Tibial artery (tissue), 4 donors: ENCODE results near the gene LAG3.

Experiments used
- DNase-seq, 2 donors: peaks; one replicate each; pipeline ENCODE4 v3.0.0-alpha.2; 2019
- H3K27ac ChIP-seq, 2 donors: fragments of 200-600 bp; sonication (generic) in 1 of 2; 1 replicate in 1 of 2; 2 replicates in 1 of 2; pipeline ENCODE4 v1.5.1; 2018 to 2019; ENCODE audit warnings: mild to moderate bottlenecking in 1 of 2
- H3K27me3 ChIP-seq, 2 donors: fragments of 200-600 bp; sonication (generic) in 1 of 2; one replicate each; pipeline versions ENCODE4 v1.5.1 to v1.6.0; 2016 to 2019
- H3K36me3 ChIP-seq, 3 donors: fragments of 200-600 bp; sonication (generic) in 2 of 3; one replicate each; pipeline ENCODE4 v1.5.1; 2016 to 2019; ENCODE audit warnings: mild to moderate bottlenecking in 2 of 3
- H3K4me1 ChIP-seq, 4 donors: fragments of 200-600 bp; sonication (generic) in 2 of 4; 1 replicate in 3 of 4; 2 replicates in 1 of 4; pipeline ENCODE4 v1.5.1; 2016 to 2019
- H3K4me3 ChIP-seq, 2 donors: fragments of 200-600 bp; sonication (generic) in 1 of 2; 1 replicate in 1 of 2; 2 replicates in 1 of 2; pipeline ENCODE4 v1.5.1; 2018 to 2019; ENCODE audit warnings: mild to moderate bottlenecking in 2 of 2
- H3K9me3 ChIP-seq, 3 donors: fragments of 200-600 bp; sonication (generic) in 1 of 3; one replicate each; pipeline ENCODE4 v1.5.1; 2016 to 2019
- intact Hi-C: fragments of 100-400 bp; cut with DNase I; formaldehyde crosslinking; loops from one replicate; pipeline ENCODE4 v1.15.0; 2023; ENCODE audit warnings: low total_unique reads
- TF ChIP-seq, protein P1 (sequence below), 2 experiments: fragments of 200-600 bp in 1 of 2; fragments of 450-650 bp in 1 of 2; IDR thresholded peaks; one replicate each; pipeline ENCODE4 v1.5.1; 2017 to 2019; ENCODE audit warnings: antibody characterized with exemption in 2 of 2, mild to moderate bottlenecking in 1 of 2, moderate library complexity in 1 of 2

Gene LAG3

DNA sequence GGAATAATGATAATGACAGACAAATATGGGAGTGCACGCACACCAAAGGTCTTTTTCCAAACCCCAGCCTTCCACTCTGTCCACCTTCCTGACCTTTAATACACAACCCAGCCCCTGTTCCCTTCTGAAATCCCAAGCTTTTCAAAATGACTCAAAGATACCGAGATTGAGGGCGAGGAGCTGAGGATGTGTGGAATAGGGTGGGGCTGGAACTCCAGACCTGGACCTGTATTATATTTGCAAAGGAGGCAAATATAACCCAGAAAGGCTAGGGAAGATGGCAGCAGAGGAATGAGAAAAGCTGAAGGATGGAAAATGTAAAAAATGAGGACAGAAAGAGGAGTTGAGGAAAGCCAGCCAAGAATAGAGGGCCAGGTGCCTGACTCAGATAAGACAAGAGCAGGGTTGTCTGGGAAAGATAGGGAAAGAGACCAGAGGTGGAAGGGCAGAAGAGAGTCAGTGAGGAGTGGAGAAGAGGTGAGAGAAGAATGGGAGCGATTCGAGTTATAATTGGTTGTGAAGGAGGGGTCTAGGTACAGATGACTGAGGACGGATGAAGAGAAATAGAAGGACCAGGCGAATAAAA, 7.2 kb upstream of the LAG3 start:
- no peaks in the 10 kb centered on the region for H3K27me3 ChIP-seq
- peaks cover 0 to 50% (median 35%) of the 10 kb centered on the region in 4 donors for H3K4me1 ChIP-seq
- no peaks in the 10 kb centered on the region for H3K9me3 ChIP-seq
- H3K4me3 ChIP-seq: peak overlapping the region; percentile 85 to 93
- DNase-seq: no peak
- TF ChIP-seq, protein P1, sequence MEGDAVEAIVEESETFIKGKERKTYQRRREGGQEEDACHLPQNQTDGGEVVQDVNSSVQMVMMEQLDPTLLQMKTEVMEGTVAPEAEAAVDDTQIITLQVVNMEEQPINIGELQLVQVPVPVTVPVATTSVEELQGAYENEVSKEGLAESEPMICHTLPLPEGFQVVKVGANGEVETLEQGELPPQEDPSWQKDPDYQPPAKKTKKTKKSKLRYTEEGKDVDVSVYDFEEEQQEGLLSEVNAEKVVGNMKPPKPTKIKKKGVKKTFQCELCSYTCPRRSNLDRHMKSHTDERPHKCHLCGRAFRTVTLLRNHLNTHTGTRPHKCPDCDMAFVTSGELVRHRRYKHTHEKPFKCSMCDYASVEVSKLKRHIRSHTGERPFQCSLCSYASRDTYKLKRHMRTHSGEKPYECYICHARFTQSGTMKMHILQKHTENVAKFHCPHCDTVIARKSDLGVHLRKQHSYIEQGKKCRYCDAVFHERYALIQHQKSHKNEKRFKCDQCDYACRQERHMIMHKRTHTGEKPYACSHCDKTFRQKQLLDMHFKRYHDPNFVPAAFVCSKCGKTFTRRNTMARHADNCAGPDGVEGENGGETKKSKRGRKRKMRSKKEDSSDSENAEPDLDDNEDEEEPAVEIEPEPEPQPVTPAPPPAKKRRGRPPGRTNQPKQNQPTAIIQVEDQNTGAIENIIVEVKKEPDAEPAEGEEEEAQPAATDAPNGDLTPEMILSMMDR (IDR thresholded peaks at IDR 0.05): no peak
- intact Hi-C loops: no loop called here
- peaks cover 8 to 12% (median 10%) of the 10 kb centered on the region in 3 donors for H3K36me3 ChIP-seq
- peak overlapping the region; percentile 85 to 97 for H3K27ac ChIP-seq

DNA sequence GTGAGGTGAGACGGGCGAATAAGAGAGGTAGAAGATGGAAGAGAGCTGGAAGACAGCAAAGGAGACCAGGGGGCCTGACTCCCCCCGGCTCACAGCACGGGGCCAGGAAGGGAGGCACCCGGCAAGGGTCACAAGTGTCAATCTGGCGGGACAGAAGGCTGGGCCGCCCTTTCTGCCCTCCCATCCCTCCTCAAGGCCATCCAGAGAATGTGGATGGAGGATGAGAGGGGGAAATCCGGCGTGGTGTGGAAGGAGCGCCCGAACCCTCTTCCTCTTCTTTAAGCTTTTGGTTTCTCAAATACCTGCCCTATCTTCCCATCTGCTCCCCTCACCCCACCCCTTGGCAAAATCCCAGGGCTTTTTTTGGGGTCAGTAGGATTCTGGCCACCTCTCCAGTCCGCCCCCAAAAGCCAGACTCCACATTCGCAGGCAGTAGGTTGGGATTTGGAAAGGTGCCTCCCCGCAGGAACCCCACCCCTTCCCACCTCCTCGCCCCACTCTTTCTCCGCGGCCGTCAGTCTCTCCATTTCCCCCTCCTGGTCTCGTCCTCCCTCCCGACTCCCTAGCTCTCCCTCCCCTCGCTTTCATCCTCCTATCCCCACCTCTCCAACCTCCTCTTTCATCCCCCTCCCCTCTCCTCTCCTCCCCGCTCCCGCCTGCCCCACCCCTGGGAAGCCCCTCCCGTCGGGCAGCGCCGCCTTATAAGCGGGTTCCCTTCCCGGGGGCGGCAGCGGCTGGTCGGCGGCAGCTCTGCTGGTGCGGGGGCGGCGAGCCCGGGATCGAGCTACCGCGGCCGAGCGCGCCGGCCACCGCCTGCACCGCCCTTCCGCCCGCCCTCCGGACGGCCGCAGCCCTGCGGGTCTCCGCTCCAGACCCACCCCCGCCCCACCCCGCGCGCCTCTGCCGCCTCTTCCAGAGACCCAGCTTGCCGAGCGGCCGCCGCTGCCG, 6.4 kb upstream of the LAG3 start, which contains the start of gene PTMS:
TSS of gene PTMS (plus strand) at position 730 of the 948 bp plus-strand sequence. CDS start 343 bp downstream, outside the sequence.
- DNase-seq: peak; percentile 76 to 94
- Histone ChIP-seq H3K27me3 (no peaks in the 10 kb centered on the region), H3K4me1 (peaks cover 0 to 54% (median 36%) of the 10 kb centered on the region in 4 donors), H3K36me3 (peaks cover 16 to 19% (median 18%) of the 10 kb centered on the region in 3 donors), H3K4me3 (peak within 1 kb of the TSS; percentile 85 to 93), H3K27ac (peak within 1 kb of the TSS; percentile 85 to 97), H3K9me3 (no peaks in the 10 kb centered on the region)
- intact Hi-C loops: loop anchor here (2.0 kb wide), 1 partner anchor 13 kb away; the partner anchor contains the start of gene MLF2
- TF ChIP-seq, protein P1 (IDR thresholded peaks at IDR 0.05): no peak

DNA sequence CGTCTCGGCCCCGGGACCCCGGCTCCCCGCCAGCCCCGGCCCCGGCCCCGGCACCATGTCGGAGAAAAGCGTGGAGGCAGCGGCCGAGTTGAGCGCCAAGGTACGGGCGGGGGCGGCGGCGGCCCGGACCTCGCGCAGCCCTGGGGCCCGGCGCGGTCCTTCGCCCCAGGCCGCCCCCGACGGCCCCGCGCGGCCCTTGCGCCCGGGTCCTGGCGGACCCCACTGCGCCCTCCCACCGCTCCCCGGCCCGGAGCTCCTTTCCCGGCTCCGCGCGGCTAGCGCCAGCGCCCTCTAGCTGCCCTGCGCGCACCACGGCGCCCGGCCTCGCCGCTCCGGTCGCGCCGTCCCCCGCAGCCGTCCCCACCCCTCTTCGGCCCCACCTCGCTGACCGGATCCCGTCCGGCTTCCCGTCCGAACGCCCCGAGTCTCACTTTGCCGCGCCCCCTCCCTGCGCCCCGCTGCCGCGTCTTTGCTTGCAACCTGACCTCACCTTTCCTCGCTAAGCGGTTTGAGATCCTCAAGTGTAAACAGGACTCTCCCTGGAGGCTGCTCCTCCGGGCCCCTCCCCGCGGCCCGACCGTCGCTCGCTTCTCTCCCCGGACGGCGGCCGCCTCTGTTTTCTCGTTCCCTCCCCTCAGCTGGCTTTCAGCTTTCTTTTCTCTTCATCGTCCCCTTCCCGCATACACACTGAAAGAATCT, 5.5 kb upstream of the LAG3 start:
- intact Hi-C loops: loop anchor here (2.0 kb wide), 1 partner anchor 14 kb away; the partner anchor contains the start of gene MLF2
- H3K4me1 ChIP-seq: peaks cover 0 to 60% (median 41%) of the 10 kb centered on the region in 4 donors
- TF ChIP-seq, protein P1 (IDR thresholded peaks at IDR 0.05): peak; percentile 68 to 70

DNA sequence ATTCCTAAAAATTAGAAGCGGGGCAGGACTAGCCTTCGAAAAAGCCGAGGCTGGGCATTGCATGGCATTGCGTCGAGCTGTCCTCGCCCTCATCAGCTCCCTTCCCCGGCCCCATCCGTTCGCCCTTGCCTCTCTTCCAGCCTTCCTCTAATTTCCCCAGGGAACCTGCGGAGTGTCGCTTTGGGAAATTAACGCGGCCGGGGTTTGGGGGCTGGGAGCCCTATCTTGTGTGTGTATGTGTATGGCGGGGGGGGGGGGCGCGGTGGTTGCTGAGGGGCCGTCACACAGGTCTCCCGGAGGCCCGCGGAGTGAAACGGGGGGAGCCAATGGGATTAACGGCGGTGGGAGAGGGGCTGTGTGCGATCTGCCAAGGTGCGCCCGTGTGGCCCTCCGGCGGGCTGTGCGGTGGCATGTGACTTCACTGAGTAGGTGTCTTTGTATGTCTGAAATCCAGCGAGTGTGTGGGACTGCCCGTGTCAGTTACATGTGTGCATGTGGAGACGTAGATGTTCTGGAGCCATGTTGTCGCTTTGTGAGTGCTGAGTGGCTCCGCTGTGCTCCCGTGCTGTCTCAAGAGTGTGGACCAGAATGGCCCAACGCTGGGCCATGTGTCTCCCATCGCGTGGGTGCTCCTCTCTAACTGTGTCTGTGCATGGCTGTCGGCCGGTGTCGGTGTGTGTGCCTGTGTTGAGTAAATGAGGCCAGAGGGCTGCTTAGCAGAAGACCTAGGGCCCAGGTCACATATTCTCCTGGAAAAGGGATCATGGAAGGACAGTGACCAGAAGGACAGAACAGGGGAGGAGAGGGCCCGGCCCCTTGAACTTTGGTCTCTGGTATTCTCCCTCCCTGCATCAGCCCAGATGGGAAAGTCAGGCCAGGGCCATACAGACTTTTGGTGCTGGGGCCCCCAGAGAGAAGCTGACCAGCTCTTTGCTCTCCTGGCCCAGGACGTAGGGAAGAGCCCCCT, 4.7 kb upstream of the LAG3 start:
- DNase-seq: peak in 1 of 2 donors; percentile 80
- intact Hi-C loops: loop anchor here (2.0 kb wide), 1 partner anchor 15 kb away; the partner anchor contains the start of gene MLF2
- no peaks in the 10 kb centered on the region for H3K27me3 ChIP-seq
- TF ChIP-seq, protein P1 (IDR thresholded peaks at IDR 0.05): no peak
- H3K9me3 ChIP-seq: no peaks in the 10 kb centered on the region
- peaks cover 19 to 28% (median 25%) of the 10 kb centered on the region in 3 donors for H3K36me3 ChIP-seq
- peak overlapping the region; percentile 85 to 93 for H3K4me3 ChIP-seq
- peak overlapping the region; percentile 85 to 97 for H3K27ac ChIP-seq
- H3K4me1 ChIP-seq: peaks cover 0 to 67% (median 45%) of the 10 kb centered on the region in 4 donors

More for the DNA sequence above, 5.5 kb upstream of the LAG3 start:
- DNase-seq: peak; percentile 77 to 93
- H3K27ac ChIP-seq: peak overlapping the region; percentile 85 to 97
- no peaks in the 10 kb centered on the region for H3K9me3 ChIP-seq
- peaks cover 19 to 28% (median 25%) of the 10 kb centered on the region in 3 donors for H3K36me3 ChIP-seq
- H3K27me3 ChIP-seq: no peaks in the 10 kb centered on the region
- peak overlapping the region; percentile 85 to 93 for H3K4me3 ChIP-seq
